Rectal smooth muscle tissue (tissue), 1 donor: Measurements from ENCODE around the gene TIPARP.

Experiments
- H3K27ac ChIP-seq: one replicate; pipeline ENCODE4 v1.7.0; 2013; ENCODE audit warnings: low read depth, low read length, inconsistent platforms
- H3K27me3 ChIP-seq: one replicate; pipeline ENCODE4 v1.7.0; 2013; ENCODE audit warnings: low read length; ENCODE audit not compliant: control insufficient read depth, insufficient read depth
- H3K36me3 ChIP-seq: one replicate; pipeline ENCODE4 v1.7.0; 2013; ENCODE audit warnings: low read length; ENCODE audit not compliant: control insufficient read depth, insufficient read depth
- H3K4me1 ChIP-seq: one replicate; pipeline ENCODE4 v1.7.0; 2013; ENCODE audit warnings: low read length; ENCODE audit not compliant: control insufficient read depth, insufficient read depth
- H3K4me3 ChIP-seq: one replicate; pipeline ENCODE4 v1.7.0; 2013; ENCODE audit warnings: low read length
- H3K9ac ChIP-seq: one replicate; pipeline ENCODE4 v1.7.0; 2013; ENCODE audit warnings: low read length

TIPARP gene

DNA sequence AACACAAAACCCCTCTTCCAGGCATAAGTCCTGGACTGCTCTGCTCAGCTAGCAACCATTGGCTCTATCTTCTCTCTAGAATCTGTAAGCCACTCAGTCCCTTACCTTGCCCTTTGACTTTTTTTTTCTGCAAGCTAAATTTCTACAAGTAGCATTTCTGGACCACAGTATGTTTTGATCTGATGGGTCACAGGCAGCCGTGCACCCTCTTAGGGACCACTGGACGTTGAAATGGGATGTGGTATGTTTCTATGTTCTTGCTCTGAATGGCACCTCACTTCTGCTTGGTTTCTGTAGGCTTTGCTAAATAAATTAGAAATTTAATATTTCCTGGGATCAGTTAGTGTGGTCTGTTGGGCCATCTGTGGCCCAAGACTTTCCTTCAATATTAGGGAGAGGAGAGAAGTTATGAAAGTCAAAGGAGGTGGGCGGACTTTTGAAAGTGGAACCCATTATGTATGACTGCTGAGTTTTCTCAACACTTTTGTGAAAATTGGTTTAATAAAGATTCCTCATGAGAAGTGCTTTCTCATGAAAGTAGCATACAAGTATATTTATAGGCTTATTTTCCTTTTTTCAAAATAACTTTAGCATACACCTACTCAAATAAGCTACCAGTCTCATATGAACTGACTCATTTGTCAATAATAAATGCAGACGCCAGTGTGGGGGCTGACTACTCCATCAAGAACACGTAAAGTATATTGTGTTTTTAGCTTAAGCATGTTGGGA lies 18.4 kb upstream of the TIPARP start:
- Histone ChIP-seq H3K36me3 (no peaks in the 10 kb centered on the region), H3K27me3 (no peaks in the 10 kb centered on the region), H3K9ac (no peak overlapping the region), H3K4me1 (no peaks in the 10 kb centered on the region), H3K27ac (no peak overlapping the region), H3K4me3 (no peak overlapping the region)

DNA sequence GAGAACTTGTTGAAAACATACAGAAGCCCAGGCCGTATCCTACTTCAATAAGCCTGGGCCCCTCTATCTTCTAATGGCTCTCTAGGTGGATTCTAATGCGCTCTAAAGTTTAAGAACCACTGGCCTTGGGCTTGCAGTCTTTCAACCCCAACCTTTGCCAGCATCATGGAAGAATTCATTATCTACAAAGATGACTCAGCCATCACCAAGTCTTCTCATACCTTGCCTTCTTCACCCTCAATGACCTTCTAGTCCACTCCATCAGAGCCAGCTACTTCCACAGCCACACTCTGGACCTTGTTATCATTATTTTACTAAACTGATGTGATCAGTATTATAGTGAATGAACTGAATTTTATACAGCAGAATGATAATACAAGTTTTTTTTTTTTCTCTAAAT lies 16.9 kb upstream of the TIPARP start:
- Histone ChIP-seq H3K4me1 (no peaks in the 10 kb centered on the region), H3K9ac (no peak overlapping the region), H3K27me3 (no peaks in the 10 kb centered on the region), H3K36me3 (no peaks in the 10 kb centered on the region), H3K27ac (no peak overlapping the region), H3K4me3 (no peak overlapping the region)

DNA sequence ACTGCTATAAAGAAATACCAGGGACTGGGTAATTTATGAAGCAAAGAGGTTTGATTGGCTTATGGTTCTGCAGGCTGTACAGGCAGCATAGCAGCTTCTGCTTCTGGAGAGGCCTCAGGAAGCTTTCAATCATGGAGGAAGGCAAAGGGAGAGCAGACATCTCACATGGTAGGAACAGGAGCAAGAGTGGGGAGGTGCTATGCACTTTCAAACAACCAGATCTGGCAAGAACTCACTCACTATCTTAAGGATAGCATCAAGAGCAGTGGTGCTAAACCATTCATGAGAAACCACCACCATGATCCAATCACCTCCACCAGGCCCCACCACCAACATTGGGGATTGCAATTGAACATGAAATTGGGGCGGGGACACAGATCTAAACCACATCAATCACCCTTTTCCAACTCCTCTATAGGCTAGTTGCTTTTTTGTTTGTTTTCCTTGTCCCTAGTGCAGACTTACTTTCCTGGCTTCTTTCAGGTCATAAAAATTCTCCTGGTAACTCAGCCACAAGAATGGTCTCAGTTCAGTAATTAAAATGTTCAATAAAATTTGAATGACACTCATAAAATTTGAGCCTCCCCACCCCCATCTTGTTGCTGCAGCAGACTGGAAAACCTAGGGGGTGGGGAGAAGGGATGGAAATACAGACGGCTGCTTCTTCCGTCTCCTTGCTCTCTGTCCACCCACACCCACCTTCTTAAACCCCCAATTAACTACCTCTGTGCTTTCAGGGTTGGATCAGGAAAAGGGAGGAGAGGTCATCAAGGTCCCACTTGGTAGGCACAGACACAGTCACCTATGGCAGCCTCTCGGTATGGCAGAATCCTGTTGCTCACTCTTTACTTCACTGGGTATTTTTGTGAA lies 16.3 kb upstream of the TIPARP start:
- Histone ChIP-seq H3K27me3 (no peaks in the 10 kb centered on the region), H3K4me3 (no peak overlapping the region), H3K9ac (no peak overlapping the region), H3K27ac (no peak overlapping the region), H3K36me3 (no peaks in the 10 kb centered on the region), H3K4me1 (no peaks in the 10 kb centered on the region)

DNA sequence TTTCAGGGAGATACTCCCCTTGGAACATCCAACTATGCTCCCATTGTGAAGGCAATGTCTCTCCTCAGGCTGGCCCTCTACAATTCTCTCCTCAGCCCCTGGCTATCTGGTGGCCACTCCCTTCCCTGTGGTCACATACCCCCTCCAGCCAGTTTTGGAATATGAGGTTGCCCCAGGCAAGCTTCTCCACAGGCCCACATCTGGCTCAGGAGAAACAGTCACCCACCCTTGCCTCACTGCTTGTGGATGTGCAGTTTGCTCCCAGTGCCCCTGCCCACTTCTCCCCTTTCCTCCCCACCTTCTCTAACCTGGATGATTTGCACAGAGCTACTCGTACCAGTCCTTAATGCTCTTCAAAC lies 15.7 kb upstream of the TIPARP start:
- Histone ChIP-seq H3K9ac (no peak overlapping the region), H3K4me1 (no peaks in the 10 kb centered on the region)

DNA sequence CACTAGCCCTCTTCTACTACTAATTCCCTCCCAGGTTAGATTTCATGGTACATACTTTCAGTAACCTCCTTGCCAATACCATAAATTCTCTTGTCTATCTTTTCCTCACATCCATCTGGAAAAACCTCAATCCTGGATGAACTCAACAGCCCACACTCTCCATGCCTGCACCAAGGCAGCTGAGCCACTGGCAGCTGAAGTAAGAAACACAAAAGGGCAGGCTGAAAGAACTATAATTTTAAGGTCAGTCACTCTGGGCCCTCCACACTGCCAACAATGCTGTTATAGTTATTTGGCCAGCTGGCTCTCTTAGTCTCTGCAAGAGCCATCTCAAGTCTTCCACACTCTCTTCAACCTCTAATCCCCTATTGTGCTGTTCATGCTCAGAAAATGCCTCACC lies 15.1 kb upstream of the TIPARP start:
- Histone ChIP-seq H3K36me3 (no peaks in the 10 kb centered on the region), H3K27me3 (no peaks in the 10 kb centered on the region), H3K4me1 (no peaks in the 10 kb centered on the region), H3K27ac (no peak overlapping the region), H3K9ac (no peak overlapping the region), H3K4me3 (no peak overlapping the region)

More for the DNA sequence above, 15.7 kb upstream of the TIPARP start:
- Histone ChIP-seq H3K36me3 (no peaks in the 10 kb centered on the region), H3K27me3 (no peaks in the 10 kb centered on the region), H3K27ac (no peak overlapping the region), H3K4me3 (no peak overlapping the region)

DNA sequence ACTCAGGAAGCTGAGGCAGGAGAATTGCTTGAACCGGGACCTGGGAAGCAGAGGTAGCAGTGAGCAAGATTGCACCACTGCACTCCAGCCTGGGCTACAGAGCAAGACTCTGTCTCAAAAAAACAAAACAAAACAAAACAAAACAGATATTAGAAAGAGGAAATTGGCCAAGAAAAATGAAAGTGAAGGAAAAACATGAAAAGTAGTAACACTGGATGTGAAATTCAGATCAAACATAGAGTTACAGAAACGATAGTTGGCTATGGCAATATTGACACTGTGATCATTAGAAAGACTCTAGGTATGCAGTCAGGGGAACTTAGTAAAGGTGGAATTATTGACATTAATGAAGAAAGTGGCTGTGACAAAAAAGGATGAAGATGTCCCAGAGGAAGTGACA lies 13.2 kb upstream of the TIPARP start:
- no peak overlapping the region for H3K4me3 ChIP-seq
- no peak overlapping the region for H3K9ac ChIP-seq
- no peak overlapping the region for H3K27ac ChIP-seq
- H3K27me3 ChIP-seq = no peaks in the 10 kb centered on the region
- no peaks in the 10 kb centered on the region for H3K36me3 ChIP-seq
- H3K4me1 ChIP-seq = no peaks in the 10 kb centered on the region

DNA sequence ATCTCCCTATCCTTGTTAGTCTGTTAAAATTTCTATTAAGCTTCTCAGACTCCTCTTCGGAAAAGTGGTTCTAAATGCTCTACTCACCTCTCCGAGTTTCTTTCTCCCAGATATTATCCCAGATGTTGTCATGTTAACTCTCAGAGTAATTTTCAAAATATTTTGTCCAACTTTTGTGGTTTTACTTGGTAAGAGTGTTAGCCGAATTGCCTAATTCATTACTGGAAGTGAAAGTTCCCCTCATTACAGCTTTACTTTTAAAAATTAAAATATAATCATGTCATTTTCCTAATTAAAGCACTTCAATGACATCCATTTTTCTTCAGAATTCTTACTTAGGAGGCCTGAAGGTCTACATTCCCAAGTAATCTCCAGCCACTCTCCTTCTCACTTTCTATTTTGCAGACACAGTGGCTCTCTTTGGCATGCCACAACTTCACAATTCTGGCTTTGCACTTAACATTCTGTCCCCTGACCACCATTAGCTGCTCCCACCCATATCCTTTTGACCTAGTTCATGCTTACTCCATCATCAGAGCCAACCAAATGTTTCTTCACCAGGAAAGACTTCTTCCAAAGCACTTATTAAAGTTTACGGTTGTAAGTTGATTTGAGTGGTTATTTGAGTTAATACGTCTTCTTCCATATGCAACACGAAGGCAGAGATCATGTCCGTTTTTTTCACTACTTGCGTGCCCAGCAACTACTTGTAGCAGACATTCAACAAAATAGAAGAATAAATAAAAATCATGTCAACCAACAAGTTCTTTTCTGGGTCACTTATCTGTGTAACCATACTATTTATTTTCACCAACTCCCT lies 10.2 kb upstream of the TIPARP start:
- no peaks in the 10 kb centered on the region for H3K36me3 ChIP-seq
- H3K4me1 ChIP-seq = no peaks in the 10 kb centered on the region
- H3K27ac ChIP-seq = no peak overlapping the region
- H3K27me3 ChIP-seq = no peaks in the 10 kb centered on the region
- H3K9ac ChIP-seq = no peak overlapping the region
- peak overlapping the region; percentile 21 for H3K4me3 ChIP-seq

DNA sequence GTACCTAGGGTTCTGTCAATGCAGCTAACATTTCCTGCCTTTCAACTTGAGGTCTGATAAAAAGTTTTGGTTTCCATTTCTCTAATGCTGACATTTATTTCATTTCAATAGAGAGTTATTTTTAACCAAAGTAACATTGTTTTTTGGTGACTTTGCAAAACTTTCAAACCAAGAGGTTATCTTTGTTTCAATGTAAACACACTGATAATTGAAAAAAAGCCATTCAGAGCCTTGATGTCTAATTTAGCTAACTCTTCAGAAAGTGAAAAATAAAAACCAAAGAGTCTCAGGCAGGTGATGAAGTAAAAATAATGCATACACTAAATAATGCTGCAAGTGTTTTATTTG lies 9.6 kb upstream of the TIPARP start:
- no peak overlapping the region for H3K4me3 ChIP-seq
- H3K9ac ChIP-seq = no peak overlapping the region
- no peaks in the 10 kb centered on the region for H3K4me1 ChIP-seq
- no peaks in the 10 kb centered on the region for H3K27me3 ChIP-seq
- no peaks in the 10 kb centered on the region for H3K36me3 ChIP-seq
- no peak overlapping the region for H3K27ac ChIP-seq

DNA sequence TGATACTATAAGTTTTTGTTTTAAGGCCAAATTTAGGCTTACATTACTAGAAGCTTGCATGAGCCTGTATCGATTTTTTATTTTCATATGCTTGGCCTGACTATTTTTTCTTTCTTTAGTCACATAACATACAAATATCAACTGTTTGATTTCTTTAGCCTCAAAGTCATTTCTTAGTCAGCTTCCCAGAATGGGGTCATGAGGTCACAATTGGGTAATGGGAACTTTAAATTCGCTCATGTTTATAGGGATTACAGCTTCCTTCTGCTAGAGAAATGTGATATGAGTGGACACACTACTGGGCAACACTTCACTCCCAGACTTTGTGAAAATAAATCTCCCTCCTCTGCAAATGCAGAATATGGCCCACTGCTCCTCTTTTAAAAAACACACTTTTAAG lies 9.1 kb upstream of the TIPARP start:
- H3K27ac ChIP-seq = no peak overlapping the region
- H3K4me3 ChIP-seq = no peak overlapping the region
- no peak overlapping the region for H3K9ac ChIP-seq
- H3K27me3 ChIP-seq = no peaks in the 10 kb centered on the region
- H3K36me3 ChIP-seq = no peaks in the 10 kb centered on the region
- no peaks in the 10 kb centered on the region for H3K4me1 ChIP-seq

DNA sequence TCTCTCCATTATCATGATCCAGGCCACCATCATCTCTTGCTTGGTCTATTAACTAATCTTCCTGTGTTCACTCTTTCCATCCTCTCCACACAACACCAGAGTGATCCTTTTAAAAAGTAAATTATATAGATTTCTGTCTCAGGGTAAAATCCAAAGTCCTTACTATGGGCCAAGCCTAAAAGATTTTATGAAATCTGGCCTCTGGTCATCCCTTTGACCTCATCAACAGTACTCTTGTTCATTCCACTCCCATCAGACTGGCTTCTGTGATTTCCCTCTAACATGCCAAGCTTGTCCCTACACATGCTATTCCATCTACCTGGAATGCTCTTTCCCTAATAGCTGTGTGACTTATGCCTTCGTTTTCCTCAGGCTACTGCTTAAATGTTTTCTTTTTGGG lies 8.3 kb upstream of the TIPARP start:
- Histone ChIP-seq H3K27me3 (no peaks in the 10 kb centered on the region), H3K36me3 (no peaks in the 10 kb centered on the region), H3K4me1 (no peaks in the 10 kb centered on the region), H3K9ac (no peak overlapping the region), H3K27ac (no peak overlapping the region), H3K4me3 (no peak overlapping the region)

DNA sequence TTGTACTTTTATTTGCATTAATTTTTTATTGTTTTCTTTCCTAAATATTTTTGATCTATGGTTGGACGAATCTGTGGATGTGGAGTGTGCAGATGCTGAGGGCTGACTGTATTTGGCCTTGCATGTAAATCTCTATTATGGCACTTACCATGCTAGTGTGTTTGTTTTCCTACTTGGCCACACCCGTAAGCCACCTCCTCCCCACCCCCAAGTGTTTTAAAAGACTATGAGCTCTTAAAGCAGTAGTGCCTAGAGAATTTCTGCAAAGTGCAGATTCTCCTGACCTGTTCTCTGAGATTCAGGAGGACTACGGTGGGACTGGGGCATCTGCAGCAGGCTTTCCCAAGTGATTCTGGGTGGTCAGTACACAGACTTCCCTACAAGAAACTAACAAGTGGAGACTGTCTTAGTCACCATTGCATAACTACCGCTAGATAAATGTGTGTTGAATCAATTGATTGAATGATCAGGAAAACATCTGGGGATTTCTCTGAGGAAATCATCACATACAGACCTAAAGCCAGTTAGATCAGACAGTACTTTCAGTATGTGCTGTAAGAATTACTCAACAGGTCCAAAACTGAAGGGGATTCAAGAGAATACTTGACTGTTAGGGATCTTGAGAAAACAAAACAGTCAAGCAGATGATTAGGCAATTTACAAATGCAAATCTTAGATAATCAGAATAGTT lies 6.2 kb upstream of the TIPARP start:
- H3K4me3 ChIP-seq = no peak overlapping the region
- no peaks in the 10 kb centered on the region for H3K4me1 ChIP-seq
- H3K27me3 ChIP-seq = no peaks in the 10 kb centered on the region
- H3K27ac ChIP-seq = no peak overlapping the region
- H3K36me3 ChIP-seq = no peaks in the 10 kb centered on the region
- H3K9ac ChIP-seq = no peak overlapping the region

DNA sequence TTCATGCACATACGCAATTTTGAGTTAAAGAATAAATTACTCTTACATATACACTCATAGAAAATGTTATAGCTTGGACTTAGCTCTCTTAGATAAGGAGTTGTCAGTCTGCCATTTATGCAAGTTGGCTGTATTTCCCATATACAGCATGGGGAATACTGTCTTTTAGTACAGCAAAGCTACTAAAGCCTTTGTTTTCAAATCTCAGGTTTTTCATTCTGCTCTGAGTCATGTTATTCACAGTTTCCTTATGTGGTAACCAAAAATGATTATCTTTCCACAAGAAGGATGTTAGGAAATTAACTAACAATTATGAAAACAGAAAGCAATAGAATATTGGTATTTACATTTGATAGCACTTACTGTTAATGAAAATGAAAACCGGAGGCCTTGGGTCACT lies 4.3 kb upstream of the TIPARP start:
- no peak overlapping the region for H3K4me3 ChIP-seq
- H3K36me3 ChIP-seq = no peaks in the 10 kb centered on the region
- no peak overlapping the region for H3K9ac ChIP-seq
- no peaks in the 10 kb centered on the region for H3K27me3 ChIP-seq
- H3K27ac ChIP-seq = no peak overlapping the region
- H3K4me1 ChIP-seq = no peaks in the 10 kb centered on the region
